Measurements from ENCODE around the gene DCDC1.

Gene DCDC1

GRCh38 chr11:30814737-30815136, 554.8 kb downstream of the DCDC1 start:
- Histone ChIP-seq H3K4me1 (ENCODE audit: control insufficient read depth, insufficient read depth, low read length) (no peaks in the 10 kb centered on the region), H3K4me3 (ENCODE audit: low read depth, low read length) (no peak overlapping the region), H3K36me3 (ENCODE audit: control insufficient read depth, insufficient read depth, low read length) (no peaks in the 10 kb centered on the region), H3K9ac (ENCODE audit: low read length) (no peak overlapping the region), H3K27ac (ENCODE audit: low read depth, low read length) (no peak overlapping the region), H3K9me3 (ENCODE audit: control insufficient read depth, insufficient read depth, low read depth, low read length) (no peaks in the 10 kb centered on the region), H3K27me3 (ENCODE audit: control insufficient read depth, insufficient read depth, low read length) (no peaks in the 10 kb centered on the region)
